GM21619 (cell line): Measurements from ENCODE around the gene PROS1.
"Not testable (repeated sequence)": the region's sequence is repeated elsewhere in the genome, so short reads cannot be mapped to it uniquely, and the experiment has no call there.

Experiments
- ATAC-seq: cut with Tn5 transposase; IDR thresholded peaks from one replicate; pipeline ENCODE4 v1.9.1; 2021; ENCODE audit not compliant: unreplicated experiment

Gene PROS1

DNA sequence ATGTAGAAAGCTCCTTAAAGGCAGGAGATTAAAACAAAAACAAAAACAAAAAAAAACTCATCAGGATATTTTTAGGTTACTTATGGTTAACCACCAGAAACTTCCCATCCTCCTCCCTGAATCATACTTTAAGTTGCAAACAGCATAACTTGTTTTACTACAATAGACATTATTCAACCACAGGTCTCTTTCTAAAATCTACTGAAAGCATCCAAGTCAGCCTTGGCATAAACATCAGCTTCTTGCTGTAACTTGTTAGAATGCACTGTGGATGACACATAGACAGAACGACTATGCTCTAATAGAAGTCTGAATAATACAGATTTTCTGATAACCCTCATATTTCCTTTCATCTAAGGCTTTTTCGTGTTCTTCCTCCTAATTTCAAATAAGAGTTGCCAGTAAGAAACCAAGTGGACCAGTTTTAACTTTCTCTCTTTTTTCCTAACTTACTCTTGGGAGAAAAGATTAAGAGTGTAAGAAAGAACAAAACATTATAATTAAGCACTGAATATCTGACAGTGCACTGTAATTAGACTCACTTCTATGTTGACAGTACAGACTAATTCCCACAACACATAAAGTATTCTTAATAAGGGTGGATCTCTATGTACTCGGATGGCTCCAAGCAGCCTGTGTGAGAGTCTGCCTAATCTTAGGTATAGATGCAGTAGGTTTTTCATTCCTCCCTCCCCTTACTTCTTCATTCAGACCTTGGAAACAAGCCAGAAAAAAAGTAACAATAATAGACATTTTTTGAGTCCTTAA is 95.3 kb downstream of the PROS1 start:
- not testable (repeated sequence) for ATAC-seq

DNA sequence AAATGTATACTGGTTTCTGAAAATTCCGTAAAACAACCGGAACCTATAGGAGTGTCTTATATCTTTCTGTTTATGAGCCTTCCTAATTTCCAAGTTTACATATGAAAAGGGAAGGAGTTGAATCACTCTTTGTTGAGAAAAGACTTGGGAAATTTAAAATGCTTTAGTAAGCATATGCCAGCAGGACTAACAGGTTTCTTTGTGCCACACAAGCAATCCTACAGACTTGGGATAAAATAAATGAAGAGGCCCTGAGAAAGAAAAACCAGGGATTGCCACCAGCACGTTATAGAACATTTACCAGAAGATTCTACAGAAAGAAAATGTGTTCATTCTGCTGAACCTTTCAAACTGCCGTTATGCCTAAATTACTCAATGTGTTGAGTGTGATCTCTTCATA is 96.3 kb downstream of the PROS1 start:
- ATAC-seq, result not testable (repeated sequence)

- ATAC-seq, result not testable (repeated sequence)
Observed at GRCh38 chr3:93873412-93873811, 100.3 kb downstream of the PROS1 start.

DNA sequence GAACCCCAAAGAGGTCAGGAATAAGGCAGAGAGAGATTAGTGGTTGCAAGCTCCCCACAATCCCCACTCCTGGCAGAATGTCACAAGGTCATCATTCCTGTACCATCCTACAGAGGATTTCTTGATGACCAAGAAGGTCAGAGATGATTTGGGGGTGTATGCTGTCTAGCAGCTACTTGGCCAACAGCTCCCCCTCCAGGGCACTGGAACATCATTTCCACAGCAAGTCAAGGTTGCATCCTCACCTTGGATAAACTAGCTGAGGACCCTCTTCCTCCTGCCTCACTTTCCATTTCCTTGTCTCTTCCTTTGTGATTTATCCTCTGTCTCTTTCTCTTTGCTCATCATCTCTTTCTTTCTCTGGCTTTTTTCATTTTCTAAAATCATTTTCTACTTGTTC is 106.3 kb downstream of the PROS1 start:
- ATAC-seq, result no peak

DNA sequence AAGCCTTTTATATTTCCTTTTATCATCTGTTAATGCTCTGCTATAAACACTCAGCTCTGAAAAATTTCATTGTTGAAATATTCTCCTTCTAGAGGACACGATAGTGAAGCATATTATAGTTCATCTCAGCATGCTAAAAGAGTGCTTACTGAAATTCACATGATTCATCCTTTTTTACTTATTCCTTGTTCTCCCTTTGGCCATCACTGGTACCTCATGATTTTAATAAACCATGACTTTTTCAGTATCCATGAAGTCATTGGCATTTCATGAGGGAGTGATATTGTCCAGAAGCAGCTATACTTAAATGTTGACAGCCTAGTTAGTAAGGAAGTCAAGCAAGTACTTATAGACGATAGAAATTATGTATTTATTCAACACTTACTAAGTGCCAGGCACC is 112.7 kb downstream of the PROS1 start:
- ATAC-seq, result no peak

DNA sequence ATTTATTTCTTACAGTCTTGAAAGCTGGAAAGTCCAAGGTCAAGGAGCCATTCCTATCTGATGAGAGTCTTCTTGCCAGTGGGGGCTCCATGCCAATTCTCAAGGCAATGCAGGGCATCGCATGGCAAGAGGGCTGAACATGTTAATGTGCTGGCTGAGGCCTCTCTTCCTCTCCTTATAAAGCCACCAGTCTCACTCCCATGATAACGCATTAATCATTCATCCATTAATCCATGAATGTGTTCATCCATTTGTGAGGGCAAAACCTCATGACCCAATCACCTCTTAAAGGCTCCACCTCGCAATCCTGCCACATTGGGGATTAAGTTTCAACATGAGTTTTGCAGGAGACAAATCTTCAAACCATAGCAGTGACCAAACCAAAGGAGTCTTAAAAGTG is 118.3 kb downstream of the PROS1 start:
- no peak for ATAC-seq

DNA sequence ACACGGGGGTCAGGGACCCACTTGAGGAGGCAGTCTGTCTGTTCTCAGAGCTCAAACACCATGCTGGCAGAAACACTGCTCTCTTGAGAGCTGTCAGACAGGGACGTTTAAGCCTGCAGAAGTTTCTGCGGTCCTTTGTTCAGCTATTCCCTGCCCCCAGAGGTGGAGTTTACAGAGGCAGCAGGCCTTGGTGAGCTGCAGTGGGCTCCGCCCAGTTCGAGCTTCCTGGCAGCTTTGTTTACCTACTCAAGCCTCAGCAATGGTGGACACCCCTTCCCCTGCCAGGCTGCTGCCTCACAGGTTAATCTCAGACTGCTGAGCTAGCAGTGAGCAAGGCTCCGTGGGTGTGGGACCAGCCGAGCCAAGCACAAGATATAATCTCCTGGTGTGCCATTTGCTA is 121.5 kb downstream of the PROS1 start:
- ATAC-seq, result not testable (repeated sequence)

DNA sequence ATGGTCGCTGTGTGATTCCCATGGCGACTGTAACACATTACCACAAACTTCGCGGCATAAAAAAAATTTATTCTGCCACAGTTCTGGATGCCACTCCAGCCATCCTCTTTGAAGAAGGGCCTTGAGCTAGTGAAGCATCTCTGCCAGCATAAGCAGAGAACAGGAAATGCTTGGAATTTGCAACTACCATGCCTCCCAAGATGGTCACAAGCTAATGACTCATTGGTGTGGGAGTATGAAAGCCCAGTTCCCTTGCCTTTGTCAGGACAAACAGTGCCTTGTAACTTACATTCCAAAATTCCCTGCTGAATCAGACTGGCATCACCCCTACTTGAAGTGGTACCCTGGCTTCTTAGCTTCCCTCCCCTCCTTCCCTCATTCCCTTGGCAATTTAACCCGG is 129.7 kb downstream of the PROS1 start:
- no peak for ATAC-seq

GRCh38 chr3:93839193-93839592 is 134.5 kb downstream of the PROS1 start:
- not testable (repeated sequence) for ATAC-seq
